ENCODE measurements around the gene ITGA5.
"Not testable (repeated sequence)": the region's sequence is repeated elsewhere in the genome, so short reads cannot be mapped to it uniquely, and the experiment has no call there.

The ITGA5 gene

DNA sequence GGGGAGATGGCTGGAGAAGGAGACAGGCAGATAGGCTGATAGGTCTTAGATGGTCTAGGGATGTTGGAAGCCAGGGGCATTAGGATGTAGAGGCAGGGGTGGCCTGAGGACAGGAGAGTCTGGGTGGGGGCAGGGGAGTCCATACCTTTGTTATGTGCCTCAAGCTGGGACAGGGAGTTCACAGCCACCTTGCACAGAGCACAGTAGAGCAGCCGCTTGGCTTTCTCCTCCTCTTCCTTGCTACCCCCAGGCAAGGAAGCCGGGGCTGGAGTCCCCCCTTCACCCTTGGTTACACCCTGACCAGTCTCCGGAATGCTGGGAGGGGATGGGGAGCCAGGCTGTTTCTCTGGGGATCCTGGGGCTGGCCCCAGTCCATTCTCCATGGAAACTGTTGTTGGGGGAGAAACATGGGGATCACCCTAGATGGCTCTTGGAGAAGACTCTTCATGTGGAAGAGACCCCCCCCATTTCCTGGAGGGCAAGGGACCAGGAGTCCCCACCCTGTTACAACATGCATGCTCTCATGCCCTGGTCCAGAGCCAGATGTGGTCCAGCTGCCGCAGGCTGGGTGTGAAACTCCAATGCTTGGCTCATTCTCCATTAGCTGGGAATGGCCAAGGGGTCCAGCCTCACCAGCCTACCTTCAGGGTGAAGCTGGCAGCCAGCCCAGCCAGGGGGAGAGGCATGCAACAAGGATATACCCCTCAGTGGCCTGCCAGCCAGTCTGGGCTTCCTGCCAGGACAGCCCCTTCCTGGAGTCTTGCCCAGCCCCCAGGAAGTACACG lies 47.5 kb downstream of the ITGA5 start:
- no peak for DNase-seq (ENCODE audit: low read depth)

- no peak for DNase-seq (ENCODE audit: low read depth)
Measured at GRCh38 chr12:54370171-54370730, 48.8 kb downstream of the ITGA5 start.

DNA sequence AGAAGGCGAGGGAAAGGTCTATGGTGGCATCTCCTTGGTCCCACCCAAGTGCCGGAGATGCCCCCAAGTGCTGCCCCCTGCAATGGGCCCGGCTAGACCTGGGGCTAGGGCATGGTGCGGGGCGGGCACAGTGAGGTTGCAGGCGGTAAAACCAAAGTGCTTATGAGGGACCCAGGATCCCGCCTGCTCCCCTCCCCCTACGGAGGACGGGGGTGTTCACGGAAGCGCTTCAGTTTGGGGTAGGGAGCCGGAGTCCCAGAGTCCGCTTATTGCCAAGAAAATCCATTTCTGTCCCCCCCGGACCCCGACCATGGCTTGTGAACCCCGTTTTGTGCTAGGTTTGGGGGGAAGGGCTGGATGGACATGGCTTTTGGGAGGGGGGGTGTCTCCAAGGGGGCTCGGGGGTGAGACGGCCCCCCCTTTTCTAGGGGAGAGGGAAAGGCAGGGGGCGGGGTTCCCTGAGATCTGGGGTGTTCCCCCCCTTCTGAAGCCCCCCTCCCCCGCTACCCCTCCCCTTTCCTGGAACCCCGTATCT lies 49.4 kb downstream of the ITGA5 start:
- no peak for DNase-seq (ENCODE audit: low read depth)

DNA sequence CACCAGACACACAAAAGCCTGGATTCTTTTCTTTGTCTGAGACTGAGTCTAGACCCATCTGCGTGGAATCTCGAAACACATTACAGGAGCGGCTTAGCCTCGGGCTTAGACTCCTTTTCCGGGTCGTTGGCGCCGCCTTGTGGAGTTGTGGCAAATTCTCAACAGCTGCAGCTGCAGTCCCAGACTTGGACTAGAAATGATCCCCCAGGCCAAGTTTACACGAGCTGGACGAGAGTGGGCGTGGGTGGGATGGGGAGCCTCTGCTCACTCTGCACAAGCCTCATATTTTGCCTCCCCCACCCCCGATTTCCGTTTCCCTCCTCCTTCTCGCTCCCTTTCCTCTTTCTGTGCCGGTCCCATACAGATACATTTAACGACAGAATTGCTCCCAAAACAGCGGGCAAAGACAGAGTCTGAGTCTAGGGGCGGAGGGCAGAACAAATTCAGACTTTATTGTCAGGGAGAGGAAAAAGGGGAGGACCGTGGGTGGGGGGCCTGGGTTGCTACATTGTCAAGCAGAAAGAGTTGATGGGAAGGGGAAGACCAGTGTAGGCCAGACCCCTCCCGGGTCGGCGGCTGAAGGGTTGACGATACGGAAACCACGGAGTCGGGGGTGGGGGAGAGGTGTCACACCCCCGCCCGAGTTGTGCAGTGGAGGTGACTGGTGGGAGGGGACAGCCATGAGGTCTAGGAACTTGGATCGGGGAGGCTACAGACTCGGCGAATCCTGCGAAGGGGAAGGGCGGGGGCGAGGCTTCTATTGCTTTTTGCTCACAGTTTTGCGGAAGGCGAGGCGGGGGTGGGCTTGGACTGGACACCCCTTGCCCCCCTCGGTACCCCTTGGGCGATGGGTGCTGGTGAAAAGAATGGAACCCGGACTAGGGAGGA lies 50.1 kb downstream of the ITGA5 start:
- DNase-seq (ENCODE audit: low read depth) = peak; percentile 73

GRCh38 chr12:54368025-54368708 lies 50.9 kb downstream of the ITGA5 start:
- no peak for DNase-seq (ENCODE audit: low read depth)

DNA sequence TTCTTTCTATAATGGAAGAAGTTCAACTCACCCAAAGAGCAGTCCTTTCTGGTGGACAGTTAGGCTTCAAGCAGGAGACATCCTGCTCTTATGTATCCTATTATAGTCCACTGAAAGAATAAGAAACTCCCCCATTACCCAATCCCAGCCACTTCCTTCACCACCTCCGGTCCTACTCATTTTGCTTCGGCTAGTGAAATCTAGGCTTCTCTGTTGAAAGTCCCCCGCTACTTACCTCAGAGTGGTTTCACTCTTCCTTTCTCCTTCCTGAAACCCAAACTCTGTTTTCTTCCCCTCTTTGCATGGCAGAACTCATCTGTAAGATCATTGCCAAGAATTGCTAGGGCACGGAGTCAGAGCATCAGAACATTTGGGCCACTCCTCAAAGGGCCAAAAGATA lies 54.7 kb downstream of the ITGA5 start, which contains the start of gene GPR84:
Gene GPR84 (minus strand): TSS at position 74 of the 400 bp plus-strand sequence. CDS start 635 bp downstream, outside the sequence.
- DNase-seq (ENCODE audit: low read depth) = no peak

DNA sequence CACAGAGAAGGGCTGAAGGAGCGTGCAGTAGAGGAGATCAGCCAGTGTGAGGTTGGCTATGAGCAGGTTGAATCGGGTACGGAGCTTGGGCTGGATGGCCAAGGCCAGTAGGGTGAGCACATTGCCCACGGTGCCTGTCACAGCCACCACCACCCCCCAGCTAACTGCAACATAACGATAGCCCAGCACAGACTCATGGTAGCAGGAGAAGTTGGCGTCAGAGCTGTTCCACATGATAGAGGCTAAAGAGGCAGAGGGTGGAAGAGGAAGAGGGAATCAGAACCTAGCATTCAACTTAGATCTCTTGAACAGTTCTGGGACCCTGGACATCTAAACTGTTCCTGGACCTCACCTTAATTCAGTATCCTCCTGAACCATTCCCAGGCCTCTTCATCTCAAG lies 55.4 kb downstream of the ITGA5 start:
- no peak for DNase-seq (ENCODE audit: low read depth)

DNA sequence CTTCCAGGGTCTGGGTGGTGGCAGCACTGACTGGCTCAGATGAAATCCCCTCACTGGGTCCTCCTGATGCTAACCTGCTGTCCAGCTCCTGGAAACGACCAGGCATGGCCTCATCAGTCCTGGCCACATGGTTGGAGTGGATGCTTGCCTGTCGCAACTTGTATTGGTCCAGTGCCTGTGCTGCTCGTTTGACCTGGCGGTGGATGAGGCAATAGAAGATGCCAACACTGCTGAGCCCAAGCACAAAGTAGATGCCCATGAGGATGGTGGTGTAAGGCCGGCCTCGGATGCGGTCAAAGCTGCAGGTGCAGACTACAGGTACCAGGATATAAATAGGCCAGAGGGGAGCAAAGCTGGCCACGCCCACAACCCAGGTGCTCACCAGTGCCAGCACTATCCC lies 56.0 kb downstream of the ITGA5 start:
- no peak for DNase-seq (ENCODE audit: low read depth)

DNA sequence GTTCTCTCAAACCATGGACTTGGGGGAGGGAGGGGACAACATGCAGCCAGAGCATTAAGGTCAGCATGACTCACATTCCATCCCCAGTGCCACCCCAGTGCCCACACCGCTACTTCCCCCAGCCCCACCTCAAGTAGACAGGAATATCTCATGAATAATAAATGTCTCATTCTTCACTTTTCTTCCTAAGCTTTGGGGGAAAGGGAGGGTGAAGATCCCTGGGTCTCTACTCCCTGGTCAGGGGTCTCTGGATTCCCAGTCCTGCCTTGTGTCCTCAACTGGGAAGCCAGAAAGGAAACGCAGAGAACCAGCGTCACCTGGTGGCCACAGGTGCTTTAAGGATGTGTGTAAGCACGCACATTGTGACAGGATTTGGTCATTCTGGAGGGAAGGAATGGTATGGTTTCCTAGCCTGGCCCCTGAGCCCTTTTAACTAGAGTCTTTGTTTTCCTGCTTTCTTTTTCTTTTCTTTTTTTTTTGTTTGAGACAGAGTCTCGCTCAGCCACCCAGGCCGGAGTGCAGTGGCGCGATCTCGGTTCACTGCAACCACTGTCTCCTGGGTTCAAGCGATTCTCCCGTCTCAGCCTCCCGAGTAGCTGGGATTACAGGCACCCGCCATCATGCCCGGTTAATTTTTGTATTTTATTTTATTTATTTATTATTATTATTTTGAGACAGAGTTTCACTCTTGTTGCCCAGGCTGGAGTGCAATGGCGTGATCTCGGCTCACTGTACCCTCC lies 58.2 kb downstream of the ITGA5 start:
- DNase-seq (ENCODE audit: low read depth) = no peak

GRCh38 chr12:54359762-54360351 lies 59.2 kb downstream of the ITGA5 start:
- no peak for DNase-seq (ENCODE audit: low read depth)

- peak; percentile 75 for DNase-seq (ENCODE audit: low read depth)
Measured at GRCh38 chr12:54358945-54359761, 59.9 kb downstream of the ITGA5 start.

GRCh38 chr12:54358191-54358944 lies 60.7 kb downstream of the ITGA5 start:
- no peak for DNase-seq (ENCODE audit: low read depth)

DNA sequence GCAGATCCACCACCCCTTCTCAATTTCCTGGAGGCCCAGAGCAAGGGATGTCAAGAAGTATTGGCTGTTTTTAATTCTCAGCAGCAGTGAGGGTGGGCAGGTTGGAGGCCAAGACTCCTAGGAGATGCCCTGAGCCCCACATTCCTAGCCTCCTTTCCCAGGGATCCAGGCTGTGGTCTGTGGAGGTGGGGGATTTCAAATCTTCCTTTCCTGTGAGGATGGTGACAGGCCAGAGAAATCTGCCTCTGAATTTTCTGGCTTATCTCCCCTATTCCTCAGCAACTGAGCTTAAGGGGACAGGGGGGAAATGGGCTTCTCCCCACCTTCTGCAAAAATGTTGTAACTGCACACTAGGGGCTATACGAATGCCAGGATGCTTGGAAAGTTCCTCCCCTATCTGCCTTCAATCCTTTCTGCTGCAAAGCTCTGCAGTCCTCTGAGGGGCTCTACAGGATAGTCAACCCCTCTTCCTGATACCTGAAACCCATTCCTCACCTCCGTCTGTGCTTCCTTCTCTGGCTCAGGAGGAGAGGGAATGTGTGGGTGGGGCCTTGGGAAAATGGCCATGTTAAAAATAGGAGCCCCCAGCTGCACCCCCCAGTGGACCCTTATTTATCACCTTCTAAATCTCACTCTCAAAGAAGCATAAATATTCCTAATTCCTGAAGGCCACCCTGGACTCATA lies 61.4 kb downstream of the ITGA5 start:
- DNase-seq (ENCODE audit: low read depth) = no peak

DNA sequence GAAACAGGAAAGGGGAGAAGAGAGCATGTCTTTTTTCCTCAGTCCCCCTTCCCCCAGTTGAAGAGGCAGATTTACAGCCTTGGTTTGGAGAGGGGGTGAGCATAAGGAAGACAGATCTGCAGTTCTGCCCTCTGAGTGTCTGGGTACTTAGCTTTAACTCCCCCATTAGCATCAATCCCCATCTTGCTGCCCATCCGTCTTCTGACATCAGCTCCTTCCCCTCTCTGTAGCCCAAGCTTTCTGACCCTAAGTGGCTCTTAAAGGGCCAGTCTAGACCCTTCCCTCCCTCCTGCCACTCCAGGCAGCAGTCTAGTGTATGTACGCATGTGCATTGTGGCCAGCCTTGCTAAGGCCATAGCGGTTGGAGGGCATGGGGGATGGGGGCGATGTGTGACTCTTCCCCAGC lies 62.1 kb downstream of the ITGA5 start:
- no peak for DNase-seq (ENCODE audit: low read depth)

DNA sequence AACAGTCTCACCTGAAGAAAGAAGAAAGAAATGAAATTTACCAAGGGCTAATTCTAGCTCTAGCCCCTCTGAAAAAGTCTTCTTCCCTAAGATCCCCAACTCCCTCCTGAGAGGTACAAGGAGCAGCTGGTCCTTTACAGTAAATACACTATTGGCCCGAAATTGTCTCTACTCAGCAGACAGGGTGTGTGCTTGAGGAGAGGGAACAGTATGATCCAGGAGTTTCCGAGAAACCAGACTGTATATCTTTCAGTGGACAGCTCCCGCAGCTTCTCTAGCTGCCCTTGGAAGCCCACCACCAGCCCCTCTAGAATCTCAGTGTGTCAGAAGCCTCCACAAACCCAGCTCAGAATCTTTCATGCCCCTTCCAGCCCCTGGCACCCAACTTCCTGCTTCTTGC lies 62.8 kb downstream of the ITGA5 start:
- no peak for DNase-seq (ENCODE audit: low read depth)

DNA sequence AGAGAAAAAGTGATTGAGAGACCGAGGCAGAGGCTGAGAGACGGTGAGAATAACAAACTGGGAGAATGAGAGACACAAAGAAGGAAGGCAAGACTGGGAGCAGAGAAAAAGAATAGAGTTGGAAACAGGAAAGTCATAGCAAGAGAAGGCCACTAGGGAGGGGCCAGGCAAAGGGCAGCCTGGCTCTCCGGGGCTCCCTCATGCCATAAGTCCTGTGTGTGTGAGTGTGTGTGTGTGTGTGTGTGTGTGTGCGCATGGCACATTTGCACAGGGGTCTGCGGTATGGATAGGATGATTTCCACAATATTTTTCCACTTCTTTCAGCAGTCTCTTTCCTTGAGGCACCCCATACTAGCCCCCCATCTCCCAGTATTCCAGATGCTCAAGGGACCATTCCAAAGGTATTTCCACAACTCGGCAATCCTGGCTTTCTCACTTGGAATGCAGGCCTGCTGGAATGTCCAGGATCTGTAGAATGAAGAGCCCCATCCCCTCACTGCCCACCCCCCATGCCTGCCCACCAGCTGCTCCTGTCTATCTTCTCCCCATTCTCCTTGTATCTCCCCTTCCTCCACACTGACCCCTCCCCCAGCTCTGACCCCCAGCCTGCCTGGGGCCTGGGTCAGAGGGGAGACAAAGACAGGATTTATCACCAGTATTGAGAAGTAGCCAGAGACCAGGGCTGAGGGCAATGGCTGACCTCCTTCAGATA lies 63.8 kb downstream of the ITGA5 start:
- DNase-seq (ENCODE audit: low read depth) = no peak

DNA sequence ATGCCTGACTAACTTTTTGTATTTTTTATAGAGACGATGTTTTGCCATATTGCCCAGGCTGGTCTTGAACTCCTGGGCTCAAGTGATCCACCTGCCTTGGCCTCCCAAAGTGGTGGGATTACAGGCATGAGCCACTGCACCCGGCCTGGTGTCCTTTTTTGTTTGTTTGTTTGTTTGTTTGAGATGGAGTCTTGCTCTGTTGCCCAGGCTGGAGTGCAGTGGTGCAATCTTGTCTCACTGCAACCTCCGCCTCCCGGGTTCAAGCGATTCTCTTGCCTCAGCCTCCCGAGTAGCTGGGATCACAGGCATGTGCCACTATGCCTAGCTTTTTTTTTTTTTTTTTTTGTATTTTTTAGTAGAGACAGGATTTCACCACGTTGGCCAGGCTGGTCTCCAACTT lies 64.8 kb downstream of the ITGA5 start:
- DNase-seq (ENCODE audit: low read depth) = not testable (repeated sequence)

Measured in stimulated activated CD8-positive, alpha-beta memory T cell treated with anti-CD3 and anti-CD28 coated beads, Interleukin-12 subunit alpha, Interleukin-12 subunit beta, amount 100 ng/mL, for 4 hours (primary cell).